WERI-Rb-1 (cell line): ENCODE results near the gene PMM1.

ENCODE experiments used
- DNase-seq: peaks from one replicate; pipeline ENCODE4 v3.0.0-alpha.2; 2020
- H3K27ac ChIP-seq: fragments of 250-450 bp; sonication (Bioruptor Pico); 2 replicates; pipeline ENCODE4 v1.5.1; 2020; ENCODE audit warnings: mild to moderate bottlenecking, moderate library complexity
- H3K27me3 ChIP-seq: fragments of 250-450 bp; sonication (Bioruptor Pico); 2 replicates; pipeline ENCODE4 v1.5.1; 2021; ENCODE audit warnings: mild to moderate bottlenecking, low read depth, moderate library complexity; ENCODE audit not compliant: insufficient read depth, severe bottlenecking
- H3K36me3 ChIP-seq: fragments of 250-450 bp; sonication (Bioruptor Pico); 2 replicates; pipeline ENCODE4 v1.5.1; 2020; ENCODE audit warnings: mild to moderate bottlenecking, moderate library complexity
- H3K4me3 ChIP-seq: 2 replicates; pipeline ENCODE4 v1.5.1; 2011; ENCODE audit warnings: low read depth, mild to moderate bottlenecking, control low read depth, low read length
- H3K9me3 ChIP-seq: fragments of 250-450 bp; sonication (Bioruptor Pico); 2 replicates; pipeline ENCODE4 v1.5.1; 2021; ENCODE audit warnings: mild to moderate bottlenecking, moderate library complexity; ENCODE audit not compliant: severe bottlenecking
- CTCF ChIP-seq: IDR thresholded peaks from 2 replicates; pipeline ENCODE4 v1.5.1; 2011; ENCODE audit warnings: low read depth, mild to moderate bottlenecking, control low read depth, inconsistent platforms, low read length

The PMM1 gene

DNA sequence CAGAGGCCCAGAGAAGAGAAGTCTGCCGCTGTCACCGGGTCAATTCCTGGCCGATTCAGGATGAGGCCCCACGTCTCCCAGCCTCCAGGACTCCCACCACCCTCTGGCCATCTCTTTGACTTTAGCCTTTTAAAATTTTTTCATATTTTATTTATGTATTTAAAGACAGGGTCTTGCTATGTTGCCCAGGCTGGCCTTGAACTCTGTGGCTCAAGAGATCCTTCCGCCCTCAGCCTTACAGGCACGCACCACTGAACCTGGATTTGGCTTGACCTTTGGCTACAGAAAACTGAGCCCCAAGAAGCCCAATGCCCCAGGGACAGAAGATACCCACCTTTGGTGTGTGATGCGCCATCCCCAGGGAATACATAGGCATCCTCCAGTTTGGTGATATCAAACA lies 49.3 kb downstream of the PMM1 start:
- Histone ChIP-seq H3K4me3 (peak overlapping the region; percentile 22), H3K9me3 (no peaks in the 10 kb centered on the region), H3K36me3 (peaks cover 35% of the 10 kb centered on the region), H3K27ac (peak overlapping the region; percentile 86), H3K27me3 (no peaks in the 10 kb centered on the region)
- no peak for DNase-seq
- TF ChIP-seq CTCF, result no peak

GRCh38 chr22:41540006-41540315 lies 49.7 kb downstream of the PMM1 start:
- peak; percentile 92 for DNase-seq
- Histone ChIP-seq H3K9me3 (no peaks in the 10 kb centered on the region), H3K27me3 (no peaks in the 10 kb centered on the region), H3K36me3 (peaks cover 40% of the 10 kb centered on the region), H3K27ac (peak overlapping the region; percentile 86), H3K4me3 (peak overlapping the region; percentile 22; the same call in 1 of the 2 replicates)
- TF ChIP-seq CTCF, result no peak

DNA sequence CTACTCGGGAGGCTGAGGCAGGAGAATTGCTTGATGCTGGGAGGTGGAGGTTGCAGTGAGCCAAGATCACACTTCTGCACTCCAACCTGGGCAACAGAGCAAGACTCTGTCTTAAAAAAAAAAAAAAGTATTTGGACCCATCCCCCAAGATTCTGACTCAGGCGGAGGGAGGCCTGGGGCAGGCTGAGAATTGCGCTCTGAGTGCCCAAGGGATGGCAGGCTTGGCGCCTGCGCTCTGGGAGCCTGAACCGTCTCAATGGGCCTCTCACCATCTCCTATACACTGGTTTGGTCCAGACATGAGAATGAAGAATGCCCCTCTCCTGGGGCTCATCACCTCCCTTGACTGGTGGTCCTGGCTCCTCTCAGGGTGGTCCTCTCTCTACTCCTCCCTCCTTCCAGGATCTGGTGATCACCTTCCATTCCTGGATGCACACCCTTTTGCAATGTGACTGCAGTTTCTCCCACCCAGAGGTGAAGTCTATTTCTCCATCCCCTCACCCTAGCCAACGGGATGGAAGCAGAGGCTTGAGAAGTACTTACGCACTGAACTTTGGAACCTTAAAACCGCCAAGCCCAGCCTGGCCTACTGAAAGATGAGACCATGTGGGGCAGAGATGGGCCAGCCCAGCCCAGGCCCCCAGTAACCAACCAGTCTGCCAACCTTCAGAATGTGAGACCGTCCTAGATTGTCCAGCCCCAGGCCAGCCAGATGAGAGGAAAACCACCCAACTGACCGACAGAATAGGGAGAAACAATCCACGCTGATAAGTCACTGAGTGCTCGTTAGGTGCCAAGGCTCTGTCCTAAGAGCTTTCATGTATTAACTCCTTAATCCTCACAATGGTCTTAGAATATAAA lies 50.3 kb downstream of the PMM1 start:
- no peaks in the 10 kb centered on the region for H3K9me3 ChIP-seq
- DNase-seq, result no peak
- no peaks in the 10 kb centered on the region for H3K27me3 ChIP-seq
- no peak for TF ChIP-seq CTCF
- peak overlapping the region; percentile 1 for H3K4me3 ChIP-seq
- peak overlapping the region; percentile 86 for H3K27ac ChIP-seq
- H3K36me3 ChIP-seq, result peaks cover 41% of the 10 kb centered on the region

GRCh38 chr22:41538583-41538982 lies 51.1 kb downstream of the PMM1 start:
- H3K27ac ChIP-seq, result peak overlapping the region; percentile 86
- H3K4me3 ChIP-seq, result no peak overlapping the region
- DNase-seq, result no peak
- no peaks in the 10 kb centered on the region for H3K27me3 ChIP-seq
- H3K9me3 ChIP-seq, result no peaks in the 10 kb centered on the region
- H3K36me3 ChIP-seq, result peaks cover 42% of the 10 kb centered on the region
- TF ChIP-seq CTCF, result no peak

DNA sequence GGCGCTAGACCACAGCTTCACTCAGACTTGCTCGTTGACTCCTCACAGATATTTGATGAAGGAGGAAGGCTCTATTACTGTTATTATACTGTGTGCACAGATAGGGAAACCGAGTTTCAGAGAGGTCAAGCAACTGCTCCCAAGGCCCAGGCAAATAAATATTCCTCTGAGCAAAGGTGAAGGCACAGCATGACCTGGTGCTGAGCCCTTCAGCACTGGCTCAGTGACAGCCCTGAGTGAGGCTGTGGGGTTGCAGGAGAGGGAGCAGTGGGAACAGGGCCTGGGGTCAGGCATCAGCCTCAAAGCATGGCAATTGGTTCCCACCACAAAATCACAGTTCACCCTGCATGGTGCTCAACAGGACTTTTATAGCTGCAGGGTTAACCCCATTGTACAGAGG lies 52.4 kb downstream of the PMM1 start:
- Histone ChIP-seq H3K27ac (no peak overlapping the region), H3K36me3 (peaks cover 45% of the 10 kb centered on the region), H3K27me3 (no peaks in the 10 kb centered on the region), H3K9me3 (no peaks in the 10 kb centered on the region), H3K4me3 (no peak overlapping the region)
- no peak for DNase-seq
- TF ChIP-seq CTCF, result no peak

DNA sequence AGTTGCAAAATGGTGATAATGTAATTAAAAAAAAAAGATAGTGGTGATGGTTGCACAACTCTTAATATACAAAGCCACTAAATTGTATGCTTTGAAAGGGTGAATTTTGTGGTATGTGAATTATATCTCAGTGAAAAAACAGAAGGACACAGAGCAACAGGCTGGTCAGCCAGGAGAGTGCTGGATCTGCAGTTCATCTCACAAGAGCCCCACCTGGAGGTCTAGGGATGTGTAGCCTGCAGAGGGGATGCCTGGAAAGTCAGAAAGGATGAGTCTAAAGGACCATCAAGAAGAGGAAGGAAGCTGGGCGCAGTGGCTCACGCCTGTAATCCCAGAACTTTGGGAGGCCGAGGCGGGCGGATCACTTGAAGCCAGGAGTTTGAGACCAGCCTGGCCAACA lies 54.4 kb downstream of the PMM1 start:
- peaks cover 63% of the 10 kb centered on the region for H3K36me3 ChIP-seq
- TF ChIP-seq CTCF, result peak; percentile 60
- H3K4me3 ChIP-seq, result no peak overlapping the region
- H3K27ac ChIP-seq, result no peak overlapping the region
- no peaks in the 10 kb centered on the region for H3K9me3 ChIP-seq
- H3K27me3 ChIP-seq, result no peaks in the 10 kb centered on the region
- DNase-seq, result peak; percentile 60
